IPS-20b (cell line): ENCODE data around the gene GPRC5A.

Experiments
- H3K27ac ChIP-seq: one replicate; pipeline ENCODE4 v1.5.1; 2013; ENCODE audit warnings: low read length
- H3K27me3 ChIP-seq: 2 replicates; pipeline ENCODE4 v1.6.1; 2013; ENCODE audit warnings: mild to moderate bottlenecking, low read length, inconsistent platforms; ENCODE audit not compliant: insufficient read depth
- H3K36me3 ChIP-seq: 2 replicates; pipeline ENCODE4 v1.6.1; 2013; ENCODE audit warnings: low read depth, mild to moderate bottlenecking, inconsistent platforms, low read length, moderate library complexity; ENCODE audit not compliant: insufficient read depth
- H3K4me1 ChIP-seq: 2 replicates; pipeline ENCODE4 v1.6.1; 2013; ENCODE audit warnings: mild to moderate bottlenecking, control low read depth, inconsistent platforms, low read length, moderate library complexity; ENCODE audit not compliant: insufficient read depth
- H3K4me3 ChIP-seq: 2 replicates; pipeline ENCODE4 v1.5.1; 2013; ENCODE audit warnings: mild to moderate bottlenecking, low read length, inconsistent platforms
- H3K9ac ChIP-seq: 2 replicates; pipeline ENCODE4 v1.6.1; 2013; ENCODE audit warnings: low read depth, mild to moderate bottlenecking, inconsistent platforms, low read length, moderate library complexity
- H3K9me3 ChIP-seq: 2 replicates; pipeline ENCODE4 v1.6.1; 2013; ENCODE audit warnings: mild to moderate bottlenecking, low read depth, low read length, inconsistent platforms; ENCODE audit not compliant: insufficient read depth

Gene GPRC5A

GRCh38 chr12:12918781-12919389 lies 27.5 kb downstream of the GPRC5A start:
- Histone ChIP-seq H3K27me3 (peaks cover 5% of the 10 kb centered on the region; the same call in 1 of the 2 replicates), H3K9ac (no peak overlapping the region), H3K4me3 (no peak overlapping the region), H3K4me1 (peaks cover 12% of the 10 kb centered on the region; the same call in 1 of the 2 replicates), H3K9me3 (no peaks in the 10 kb centered on the region), H3K27ac (no peak overlapping the region), H3K36me3 (no peaks in the 10 kb centered on the region)

GRCh38 chr12:12919666-12920435 lies 28.5 kb downstream of the GPRC5A start:
- Histone ChIP-seq H3K27ac (no peak overlapping the region), H3K36me3 (no peaks in the 10 kb centered on the region), H3K9me3 (no peaks in the 10 kb centered on the region), H3K27me3 (peaks cover 5% of the 10 kb centered on the region; the same call in 1 of the 2 replicates), H3K4me3 (no peak overlapping the region), H3K9ac (no peak overlapping the region), H3K4me1 (peaks cover 10% of the 10 kb centered on the region; the same call in 1 of the 2 replicates)

- no peaks in the 10 kb centered on the region for H3K9me3 ChIP-seq
- no peaks in the 10 kb centered on the region; the same call in 1 of the 2 replicates for H3K27me3 ChIP-seq
- H3K4me1 ChIP-seq: peaks cover 7% of the 10 kb centered on the region; the same call in 1 of the 2 replicates
- no peak overlapping the region for H3K9ac ChIP-seq
- no peak overlapping the region for H3K4me3 ChIP-seq
- no peak overlapping the region for H3K27ac ChIP-seq
- no peaks in the 10 kb centered on the region for H3K36me3 ChIP-seq
Measured at GRCh38 chr12:12922191-12922616, 30.8 kb downstream of the GPRC5A start.

- H3K4me1 ChIP-seq: peaks cover 7% of the 10 kb centered on the region; the same call in 1 of the 2 replicates
- no peak overlapping the region for H3K9ac ChIP-seq
- H3K9me3 ChIP-seq: no peaks in the 10 kb centered on the region
- H3K36me3 ChIP-seq: no peaks in the 10 kb centered on the region
- no peaks in the 10 kb centered on the region for H3K27me3 ChIP-seq
- no peak overlapping the region for H3K27ac ChIP-seq
- H3K4me3 ChIP-seq: no peak overlapping the region
Measured at GRCh38 chr12:12922978-12923377, 31.6 kb downstream of the GPRC5A start.

- Histone ChIP-seq H3K4me1 (peaks cover 7% of the 10 kb centered on the region; the same call in 1 of the 2 replicates), H3K9ac (no peak overlapping the region), H3K9me3 (no peaks in the 10 kb centered on the region), H3K4me3 (no peak overlapping the region), H3K27ac (no peak overlapping the region), H3K27me3 (no peaks in the 10 kb centered on the region), H3K36me3 (no peaks in the 10 kb centered on the region)
Measured at GRCh38 chr12:12924169-12924568, 32.8 kb downstream of the GPRC5A start.

- Histone ChIP-seq H3K27ac (no peak overlapping the region), H3K27me3 (no peaks in the 10 kb centered on the region)
Measured at GRCh38 chr12:12925388-12925787, 34.0 kb downstream of the GPRC5A start.

GRCh38 chr12:12926571-12927071 lies 35.3 kb downstream of the GPRC5A start:
- Histone ChIP-seq H3K27ac (no peak overlapping the region), H3K9ac (no peak overlapping the region), H3K36me3 (no peaks in the 10 kb centered on the region), H3K4me3 (no peak overlapping the region), H3K27me3 (no peaks in the 10 kb centered on the region), H3K9me3 (no peaks in the 10 kb centered on the region), H3K4me1 (peaks cover 3% of the 10 kb centered on the region; the same call in 1 of the 2 replicates)

More at GRCh38 chr12:12925388-12925787, 34.0 kb downstream of the GPRC5A start:
- Histone ChIP-seq H3K9ac (no peak overlapping the region), H3K9me3 (no peaks in the 10 kb centered on the region), H3K4me3 (no peak overlapping the region), H3K4me1 (peaks cover 7% of the 10 kb centered on the region; the same call in 1 of the 2 replicates), H3K36me3 (no peaks in the 10 kb centered on the region)

- Histone ChIP-seq H3K4me1 (no peaks in the 10 kb centered on the region; the same call in 1 of the 2 replicates), H3K27ac (no peak overlapping the region), H3K36me3 (no peaks in the 10 kb centered on the region), H3K27me3 (no peaks in the 10 kb centered on the region), H3K9ac (peak overlapping the region; percentile 48; the same call in 1 of the 2 replicates), H3K9me3 (no peaks in the 10 kb centered on the region), H3K4me3 (peak overlapping the region; percentile 62)
Measured at GRCh38 chr12:12927211-12928079, 36.1 kb downstream of the GPRC5A start.

- Histone ChIP-seq H3K36me3 (no peaks in the 10 kb centered on the region), H3K27me3 (no peaks in the 10 kb centered on the region), H3K4me3 (no peak overlapping the region), H3K9me3 (no peaks in the 10 kb centered on the region), H3K4me1 (0 out of 2 replicates have a peak, but pooled peaks cover 2% of the 10 kb centered on the region), H3K9ac (no peak overlapping the region), H3K27ac (no peak overlapping the region)
Measured at GRCh38 chr12:12929696-12930095, 38.3 kb downstream of the GPRC5A start.

GRCh38 chr12:12930633-12931219 lies 39.4 kb downstream of the GPRC5A start:
- H3K4me3 ChIP-seq: no peak overlapping the region
- 0 out of 2 replicates have a peak, but pooled peaks cover 2% of the 10 kb centered on the region for H3K4me1 ChIP-seq
- H3K9ac ChIP-seq: no peak overlapping the region
- H3K27ac ChIP-seq: no peak overlapping the region
- no peaks in the 10 kb centered on the region for H3K36me3 ChIP-seq
- H3K27me3 ChIP-seq: no peaks in the 10 kb centered on the region
- H3K9me3 ChIP-seq: no peaks in the 10 kb centered on the region

- Histone ChIP-seq H3K4me1 (0 out of 2 replicates have a peak, but pooled peaks cover 2% of the 10 kb centered on the region), H3K9ac (no peak overlapping the region), H3K27ac (no peak overlapping the region), H3K36me3 (no peaks in the 10 kb centered on the region), H3K4me3 (no peak overlapping the region), H3K9me3 (no peaks in the 10 kb centered on the region), H3K27me3 (no peaks in the 10 kb centered on the region)
Measured at GRCh38 chr12:12933742-12934141, 42.4 kb downstream of the GPRC5A start.
